GM19372 (cell line): ENCODE measurements around the gene CDK12.
"Not testable (repeated sequence)": the region's sequence is repeated elsewhere in the genome, so short reads cannot be mapped to it uniquely, and the experiment has no call there.

ENCODE experiments used
- ATAC-seq: cut with Tn5 transposase; IDR thresholded peaks from one replicate; pipeline ENCODE4 v1.9.1; 2021; ENCODE audit warnings: mild to moderate bottlenecking, low read depth, moderate library complexity; ENCODE audit not compliant: unreplicated experiment

CDK12 gene

DNA sequence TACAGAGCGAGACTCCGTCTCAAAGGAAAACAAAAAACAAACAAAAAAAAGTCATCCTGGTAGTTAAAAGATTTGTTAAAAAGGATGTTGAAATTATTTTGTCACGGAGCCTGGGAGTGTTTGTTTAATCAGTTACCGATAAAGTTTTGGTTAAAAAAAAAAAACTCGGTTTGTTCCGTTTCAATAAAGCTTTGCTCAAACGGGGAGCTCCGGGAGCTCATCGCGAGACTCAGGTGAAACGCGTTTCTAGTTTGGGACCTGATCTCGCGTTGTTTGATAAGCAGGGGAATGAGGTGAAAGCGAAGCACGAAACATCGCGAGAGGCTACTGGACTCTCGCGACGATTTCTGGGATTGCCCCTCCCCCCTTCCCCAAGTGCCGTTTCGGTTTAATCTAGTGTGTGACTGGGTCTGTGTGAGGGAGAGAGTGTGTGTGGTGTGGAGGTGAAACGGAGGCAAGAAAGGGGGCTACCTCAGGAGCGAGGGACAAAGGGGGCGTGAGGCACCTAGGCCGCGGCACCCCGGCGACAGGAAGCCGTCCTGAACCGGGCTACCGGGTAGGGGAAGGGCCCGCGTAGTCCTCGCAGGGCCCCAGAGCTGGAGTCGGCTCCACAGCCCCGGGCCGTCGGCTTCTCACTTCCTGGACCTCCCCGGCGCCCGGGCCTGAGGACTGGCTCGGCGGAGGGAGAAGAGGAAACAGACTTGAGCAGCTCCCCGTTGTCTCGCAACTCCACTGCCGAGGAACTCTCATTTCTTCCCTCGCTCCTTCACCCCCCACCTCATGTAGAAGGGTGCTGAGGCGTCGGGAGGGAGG, at the start of gene CDK12:
Gene CDK12, plus strand, starts transcription at position 374 of the 813 bp plus-strand sequence. CDS start 586 bp downstream, outside the sequence.
- ATAC-seq: peak; percentile 85

DNA sequence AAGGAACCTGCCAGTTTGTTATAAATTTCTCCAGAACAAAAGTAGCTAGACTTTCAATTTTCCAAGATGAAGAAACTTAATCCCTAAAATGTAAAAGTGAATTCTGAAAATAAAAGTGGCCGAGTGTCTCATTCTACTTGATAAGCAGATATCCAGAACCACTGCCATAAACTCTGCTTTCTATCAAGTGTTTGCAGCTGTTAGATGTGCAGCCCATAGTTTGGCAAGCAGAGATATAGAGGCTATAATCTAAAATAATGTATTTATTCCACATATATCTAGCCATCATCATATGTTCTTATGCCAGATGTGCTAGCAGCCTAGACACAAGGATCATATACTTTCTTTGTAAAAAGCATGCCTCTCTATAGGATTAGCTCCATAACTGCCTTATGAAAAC, 45.1 kb upstream of the CDK12 start:
- ATAC-seq: no peak

DNA sequence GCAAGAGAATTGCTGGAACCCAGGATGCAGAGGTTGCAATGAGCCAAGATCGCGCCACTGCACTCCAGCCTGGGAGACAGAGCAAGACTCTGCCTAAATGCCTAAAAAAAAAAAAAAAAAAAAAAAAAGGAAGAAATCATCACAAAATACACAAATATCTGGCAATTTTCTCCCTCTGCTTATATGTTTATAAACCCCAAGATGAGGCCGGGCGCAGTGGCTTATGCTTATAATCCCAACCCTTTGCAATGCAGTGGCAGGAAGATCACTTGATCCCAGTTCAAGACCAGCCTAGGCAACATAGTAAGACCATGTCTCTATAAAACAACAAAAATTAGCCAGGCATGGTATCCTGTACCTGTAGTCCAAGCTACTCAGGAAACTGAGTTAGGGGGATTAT, 31.7 kb upstream of the CDK12 start:
- ATAC-seq: no peak

DNA sequence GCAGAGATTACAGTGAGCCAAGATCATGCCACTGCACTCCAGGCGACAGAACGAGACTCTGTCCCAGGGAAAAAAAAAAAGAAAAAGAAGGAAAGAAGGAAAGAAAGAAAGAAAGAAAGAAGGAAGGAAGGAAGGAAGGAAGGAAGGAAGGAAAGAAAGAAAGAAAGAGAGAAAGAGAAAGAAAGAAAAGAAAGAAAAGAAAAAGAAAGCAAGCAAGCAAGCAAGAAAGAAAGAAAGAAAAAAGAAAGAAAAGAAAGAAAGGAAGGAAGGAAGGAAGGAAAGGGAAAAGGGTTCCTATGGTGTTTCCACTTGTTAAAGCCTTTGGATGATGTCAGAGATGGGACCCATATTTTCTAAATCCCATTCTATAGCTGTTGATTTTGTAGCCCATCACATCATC, 21.4 kb upstream of the CDK12 start:
- ATAC-seq: not testable (repeated sequence)

DNA sequence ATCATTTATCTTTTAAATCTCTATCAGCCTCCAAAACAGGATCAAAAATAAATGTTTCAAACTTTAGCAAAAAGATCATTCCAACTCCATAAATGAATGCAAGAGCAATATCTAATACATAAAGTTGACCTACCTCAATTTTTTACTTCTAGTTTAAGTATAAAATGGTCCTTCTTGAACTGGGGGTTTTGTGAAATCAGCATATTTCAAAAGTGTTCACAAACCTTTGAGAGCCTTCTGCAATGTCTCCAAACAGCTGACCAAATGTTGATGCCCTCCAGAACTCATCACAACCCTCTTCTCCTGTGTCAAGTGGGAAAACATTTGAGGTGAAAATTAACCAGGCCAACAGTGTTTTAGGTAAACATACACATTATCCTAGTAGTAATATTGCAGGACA, 18.0 kb upstream of the CDK12 start:
- ATAC-seq: no peak

DNA sequence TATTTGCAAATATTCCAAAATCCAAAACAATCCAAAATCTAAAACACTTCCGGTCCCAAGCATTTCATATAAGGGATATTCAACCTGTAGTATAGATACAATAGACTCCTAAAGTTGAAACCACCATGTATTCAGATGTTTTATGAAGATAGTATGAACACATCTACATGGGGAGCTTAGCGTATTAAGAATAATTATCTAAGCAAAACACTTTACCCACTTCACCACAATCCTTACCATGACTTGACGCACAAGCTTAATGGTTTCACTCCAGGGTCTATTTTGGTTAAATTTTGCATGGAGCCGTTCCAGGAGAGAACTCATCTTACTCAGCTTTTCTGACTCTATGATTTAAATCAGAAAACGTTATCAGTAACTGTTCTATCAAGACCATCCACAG, 13.7 kb upstream of the CDK12 start:
- no peak for ATAC-seq

DNA sequence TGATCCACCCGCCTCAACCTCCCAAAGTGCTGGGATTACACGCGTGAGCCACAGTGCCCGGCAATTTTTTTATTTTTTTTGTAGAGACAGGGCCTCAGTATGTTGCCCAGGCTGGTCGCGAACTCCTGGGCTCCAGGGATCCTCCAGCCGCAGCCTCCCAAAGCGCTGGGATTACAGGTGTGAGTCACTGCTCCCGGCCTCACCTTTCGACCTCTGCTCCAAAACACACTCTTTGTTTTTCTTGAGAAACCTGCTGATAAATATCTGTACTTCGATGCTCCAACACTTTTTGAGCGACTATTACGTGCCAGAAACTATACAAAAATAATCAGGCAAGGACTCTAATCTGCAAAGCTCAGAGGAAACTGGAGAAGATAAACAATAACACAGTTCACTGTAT, 11.2 kb upstream of the CDK12 start:
- ATAC-seq: no peak

DNA sequence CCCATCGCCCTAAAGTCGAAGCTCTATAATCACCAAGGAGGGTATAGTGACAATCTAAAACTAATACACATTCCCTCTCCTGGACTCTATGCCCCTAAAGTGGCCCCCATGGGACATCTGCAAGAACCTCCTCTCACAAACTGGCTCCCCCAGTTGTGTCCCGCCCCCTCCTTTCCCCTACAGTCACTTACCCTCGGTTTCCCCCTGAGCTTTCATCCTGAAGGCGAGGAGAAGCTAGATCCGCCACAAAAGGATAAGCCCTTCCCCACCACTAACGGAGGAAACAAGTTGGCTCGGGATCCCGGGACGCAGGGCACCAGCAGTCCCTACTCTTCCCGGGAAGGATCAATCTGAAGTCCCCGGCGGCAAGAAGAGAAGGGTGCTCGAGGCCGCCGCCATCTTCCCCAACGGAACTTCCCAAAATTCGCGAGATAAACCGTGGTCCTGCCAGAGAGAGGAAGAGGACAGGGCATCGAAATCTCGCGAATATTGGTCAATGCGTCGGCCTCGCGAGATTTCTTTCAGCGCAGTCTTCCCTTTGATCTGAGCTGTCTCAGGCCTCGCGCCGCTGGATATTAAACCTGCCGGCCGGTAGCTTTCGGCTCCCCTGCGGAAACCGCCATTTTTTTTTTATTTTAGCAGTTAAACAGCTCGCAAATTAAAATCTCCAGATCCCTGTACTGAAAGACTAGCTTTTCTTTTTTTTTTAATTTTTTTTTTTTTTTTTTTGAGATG, 10.3 kb upstream of the CDK12 start, which contains the start of gene MED1:
Gene MED1, minus strand, starts transcription at position 417 of the 735 bp plus-strand sequence. Its CDS starts 201 bp downstream, at position 216.
- peak; percentile 99 for ATAC-seq

DNA sequence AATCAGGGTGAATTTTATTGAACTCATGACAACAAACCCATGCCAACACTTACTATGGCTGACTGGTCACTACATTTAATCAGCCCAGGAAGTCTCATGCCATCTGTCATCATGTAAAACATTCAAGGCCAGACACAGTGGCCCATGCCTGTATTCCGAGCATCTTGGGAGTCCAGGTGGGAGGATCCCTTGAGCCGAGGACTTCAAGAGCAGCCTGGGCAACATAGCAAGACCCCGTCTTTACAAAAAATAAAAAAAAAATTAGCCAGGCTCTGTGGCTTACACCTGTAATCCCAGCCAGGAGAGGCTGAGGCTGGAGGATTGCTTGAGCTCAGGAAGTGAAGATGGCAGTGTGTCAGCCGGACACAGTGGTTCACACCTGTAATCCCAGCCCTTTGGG, 5.4 kb upstream of the CDK12 start:
- ATAC-seq: no peak

DNA sequence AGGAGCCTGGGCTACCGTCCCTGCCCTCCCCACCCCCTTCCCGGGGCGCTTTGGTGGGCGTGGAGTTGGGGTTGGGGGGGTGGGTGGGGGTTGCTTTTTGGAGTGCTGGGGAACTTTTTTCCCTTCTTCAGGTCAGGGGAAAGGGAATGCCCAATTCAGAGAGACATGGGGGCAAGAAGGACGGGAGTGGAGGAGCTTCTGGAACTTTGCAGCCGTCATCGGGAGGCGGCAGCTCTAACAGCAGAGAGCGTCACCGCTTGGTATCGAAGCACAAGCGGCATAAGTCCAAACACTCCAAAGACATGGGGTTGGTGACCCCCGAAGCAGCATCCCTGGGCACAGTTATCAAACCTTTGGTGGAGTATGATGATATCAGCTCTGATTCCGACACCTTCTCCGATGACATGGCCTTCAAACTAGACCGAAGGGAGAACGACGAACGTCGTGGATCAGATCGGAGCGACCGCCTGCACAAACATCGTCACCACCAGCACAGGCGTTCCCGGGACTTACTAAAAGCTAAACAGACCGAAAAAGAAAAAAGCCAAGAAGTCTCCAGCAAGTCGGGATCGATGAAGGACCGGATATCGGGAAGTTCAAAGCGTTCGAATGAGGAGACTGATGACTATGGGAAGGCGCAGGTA, 762 bp downstream of the CDK12 start:
- peak; percentile 19 for ATAC-seq

DNA sequence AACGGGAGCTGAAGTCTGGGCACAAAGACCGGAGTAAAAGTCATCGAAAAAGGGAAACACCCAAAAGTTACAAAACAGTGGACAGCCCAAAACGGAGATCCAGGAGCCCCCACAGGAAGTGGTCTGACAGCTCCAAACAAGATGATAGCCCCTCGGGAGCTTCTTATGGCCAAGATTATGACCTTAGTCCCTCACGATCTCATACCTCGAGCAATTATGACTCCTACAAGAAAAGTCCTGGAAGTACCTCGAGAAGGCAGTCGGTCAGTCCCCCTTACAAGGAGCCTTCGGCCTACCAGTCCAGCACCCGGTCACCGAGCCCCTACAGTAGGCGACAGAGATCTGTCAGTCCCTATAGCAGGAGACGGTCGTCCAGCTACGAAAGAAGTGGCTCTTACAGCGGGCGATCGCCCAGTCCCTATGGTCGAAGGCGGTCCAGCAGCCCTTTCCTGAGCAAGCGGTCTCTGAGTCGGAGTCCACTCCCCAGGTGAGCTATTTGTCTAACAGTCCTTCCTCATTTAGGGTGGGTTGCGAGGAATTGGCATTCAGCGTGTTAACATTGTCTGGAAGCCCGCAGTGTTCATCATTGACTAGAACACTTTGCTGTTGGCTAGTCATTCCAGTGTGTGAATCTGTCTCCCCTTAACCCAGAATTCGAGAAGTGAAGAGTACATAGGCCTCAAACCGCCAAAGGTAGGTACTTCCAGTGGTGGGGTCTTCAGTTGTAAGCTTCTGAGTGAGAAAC, 1.5 kb downstream of the CDK12 start:
- no peak for ATAC-seq

DNA sequence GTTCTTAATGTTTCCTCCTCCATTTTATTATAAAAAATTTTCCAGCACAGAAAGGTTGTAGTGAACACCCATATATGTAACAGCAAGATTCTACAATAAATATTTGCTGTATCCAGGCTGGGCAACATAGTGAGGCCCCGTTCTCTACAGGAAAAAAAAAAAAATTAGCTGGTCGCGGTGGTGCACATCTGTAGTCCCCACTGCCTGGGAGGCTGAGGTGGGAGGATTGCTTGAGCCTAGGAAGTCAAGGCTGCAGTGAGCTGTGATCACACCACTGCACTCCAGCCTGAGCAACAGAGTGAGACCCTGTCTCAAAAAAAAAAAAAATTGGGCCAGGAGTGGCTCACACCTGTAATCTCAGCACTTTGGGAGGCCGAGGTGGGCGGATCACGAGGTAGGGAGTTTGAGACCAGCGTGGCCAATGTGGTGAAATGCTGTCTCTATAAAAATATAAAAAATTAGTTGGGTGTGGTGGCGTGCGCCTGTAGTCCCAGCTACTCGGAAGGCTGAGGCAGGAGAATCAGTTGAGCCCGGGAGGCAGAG, 3.4 kb downstream of the CDK12 start:
- ATAC-seq: not testable (repeated sequence)

DNA sequence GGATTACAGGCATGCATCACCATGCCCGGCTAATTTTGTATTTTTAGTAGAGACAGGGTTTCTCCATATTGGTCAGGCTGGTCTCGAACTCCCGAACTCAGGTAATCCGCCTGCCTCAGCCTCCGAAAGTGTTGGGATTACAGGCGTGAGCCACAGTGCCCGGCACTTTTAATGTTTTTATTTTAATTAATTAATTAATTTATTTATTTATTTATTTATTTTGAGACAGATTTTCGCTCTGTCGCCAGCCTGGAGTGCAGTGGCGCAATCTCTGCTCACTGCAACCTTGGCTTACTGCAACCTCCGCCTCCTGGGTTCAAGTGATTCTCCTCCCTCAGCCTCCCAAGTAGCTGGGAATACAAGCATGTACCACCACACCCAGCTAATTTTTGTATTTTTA, 7.3 kb downstream of the CDK12 start:
- not testable (repeated sequence) for ATAC-seq

DNA sequence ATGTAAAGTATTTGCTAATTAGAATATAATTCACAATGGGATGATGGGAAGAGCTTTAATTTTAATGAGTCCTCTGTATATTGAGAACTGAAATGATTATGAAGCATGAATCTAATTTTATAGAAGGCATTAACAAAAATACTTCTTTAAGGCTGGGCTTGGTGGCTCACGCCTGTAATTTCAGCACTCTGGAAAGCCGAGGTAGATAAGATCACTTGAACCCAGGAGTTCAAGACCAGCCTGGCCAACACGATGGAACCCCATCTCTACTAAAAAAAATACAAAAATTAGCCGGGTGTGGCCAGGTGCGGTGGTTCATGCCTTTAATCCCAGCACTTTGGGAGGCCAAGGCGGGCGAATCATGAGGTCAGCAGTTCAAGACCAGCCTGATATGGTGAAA, 12.0 kb downstream of the CDK12 start:
- ATAC-seq: no peak

DNA sequence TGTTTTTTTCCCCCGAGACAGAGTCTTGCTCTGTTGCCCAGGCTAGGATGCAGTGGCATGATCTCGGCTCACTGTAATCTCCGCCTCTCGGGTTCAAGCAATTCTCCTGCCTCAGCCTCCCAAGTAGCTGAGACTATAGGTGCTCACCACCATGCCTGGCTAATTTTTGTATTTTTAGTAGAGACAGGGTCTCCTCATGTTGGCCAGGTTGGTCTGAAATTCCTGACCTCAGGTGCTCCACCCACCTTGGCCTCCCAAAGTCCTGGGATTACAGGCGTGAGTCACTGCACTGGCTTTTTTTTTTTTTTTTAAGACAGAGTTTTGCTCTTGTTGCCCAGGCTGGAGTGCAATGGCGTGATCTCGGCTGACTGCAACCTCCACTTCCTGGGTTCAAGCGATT, 18.3 kb downstream of the CDK12 start:
- ATAC-seq: not testable (repeated sequence)

DNA sequence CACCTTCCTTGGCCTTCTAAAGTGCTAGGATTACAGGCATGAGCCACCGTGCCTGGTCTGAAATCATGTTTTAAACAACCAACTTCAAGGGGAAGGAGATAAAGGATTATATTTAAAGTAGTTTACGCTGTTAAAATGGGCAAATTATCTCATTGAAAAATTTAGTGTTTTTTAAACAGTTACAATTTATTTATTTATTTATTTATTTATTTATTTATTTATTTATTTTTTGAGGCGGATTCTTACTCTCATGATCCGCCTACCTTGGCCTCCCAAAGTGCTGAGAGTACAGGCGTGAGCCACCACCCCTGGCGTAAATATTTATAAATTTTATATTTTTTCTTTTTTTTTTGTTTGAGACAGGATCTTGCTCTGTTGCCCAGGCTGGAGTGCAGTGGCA, 22.2 kb downstream of the CDK12 start:
- ATAC-seq: no peak

DNA sequence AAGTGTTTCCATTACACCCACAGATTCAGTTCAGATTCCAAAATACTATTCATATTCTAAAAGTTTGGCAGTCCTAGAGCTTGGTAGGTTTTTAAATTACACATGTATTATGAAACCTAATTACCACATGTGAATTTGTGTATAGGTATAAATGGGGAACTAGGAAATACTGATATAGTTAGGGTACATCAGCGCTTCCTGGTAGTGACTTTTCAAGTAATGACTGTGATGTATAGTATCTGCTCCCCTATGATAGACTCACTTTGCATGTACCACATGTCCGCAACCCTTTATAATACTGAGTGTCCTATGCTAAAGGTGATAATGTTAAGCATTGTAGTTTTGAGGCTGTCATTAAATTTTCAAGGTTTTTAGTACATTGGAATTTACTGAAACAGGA, 22.9 kb downstream of the CDK12 start:
- ATAC-seq: peak; percentile 61

DNA sequence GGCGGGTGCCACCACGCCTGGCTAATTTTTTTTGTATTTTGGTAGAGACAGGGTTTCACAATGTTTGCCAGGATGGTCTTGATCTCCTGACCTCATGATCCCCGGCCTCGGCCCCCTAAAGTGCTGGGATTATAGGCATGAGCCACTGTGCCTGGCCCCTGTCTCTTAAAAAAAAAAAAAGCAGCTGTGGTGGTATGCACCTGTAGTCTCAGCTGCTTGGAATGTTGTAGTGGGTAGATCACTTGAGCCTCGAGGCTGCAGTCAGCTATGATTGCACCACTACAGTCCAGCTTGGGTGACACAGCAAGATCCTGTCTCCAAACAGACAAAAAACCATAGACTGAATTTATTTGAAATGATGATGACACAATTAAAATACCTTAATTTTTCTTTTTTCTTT, 24.3 kb downstream of the CDK12 start:
- no peak for ATAC-seq

DNA sequence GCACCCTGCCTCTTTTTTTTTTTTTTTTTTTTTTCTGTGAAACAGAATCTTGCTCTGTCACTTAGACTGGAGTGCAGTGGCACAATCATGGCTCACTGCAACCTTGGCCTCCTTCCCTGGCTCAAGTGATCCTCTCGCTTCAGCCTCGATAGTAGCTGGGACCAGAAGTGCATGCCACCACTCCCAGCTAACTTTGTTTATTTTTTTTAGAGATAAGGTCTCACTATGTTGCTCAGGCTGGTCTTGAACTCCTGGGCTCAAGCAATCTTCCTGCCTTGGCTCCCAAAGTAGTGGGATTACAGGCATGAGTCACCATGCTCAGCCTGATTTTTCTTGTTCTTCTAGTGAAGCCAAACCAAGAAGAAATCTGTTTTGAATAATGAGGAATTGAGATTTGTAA, 25.0 kb downstream of the CDK12 start:
- no peak for ATAC-seq

DNA sequence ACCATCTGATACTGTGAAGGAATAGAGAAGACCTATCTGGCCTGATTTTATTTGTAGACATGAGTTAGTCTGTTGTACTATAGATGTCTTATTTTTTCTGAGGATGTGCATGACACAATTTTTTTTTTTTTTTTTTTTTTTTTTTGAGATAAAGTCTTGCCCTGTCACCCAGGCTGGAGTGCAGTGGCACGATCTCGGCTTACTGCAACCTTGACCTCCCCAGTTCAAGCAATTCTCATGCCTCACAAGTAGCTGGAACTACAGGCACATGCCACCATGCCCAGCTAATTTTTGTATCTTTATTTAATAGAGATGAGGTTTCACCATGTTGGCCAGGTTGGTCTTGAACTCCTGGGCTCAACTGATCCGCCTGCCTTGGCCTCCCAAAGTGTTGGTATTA, 26.2 kb downstream of the CDK12 start:
- ATAC-seq: not testable (repeated sequence)
